Activated CD8-positive, alpha-beta T cell treated with anti-CD3 and anti-CD28 coated beads, Interleukin-2, amount 10 ng/mL, durations not matched to agents 7 days and 5 days (primary cell): ENCODE measurements around the gene SRPRB. TPM values are rescaled to one million over a fixed set of nuclear protein-coding genes. Genes with fewer than 3 reads are reported as not detected.

Experiments
- ATAC-seq: fragments of 150-1000 bp; cut with Tn5 transposase; one replicate; pipeline ENCODE4 v1.10.0; 2021; ENCODE audit warnings: moderate library complexity
- CTCF ChIA-PET: fragments of 350-600 bp; sonication (Branson Sonifier 250); formaldehyde crosslinking; loops from one replicate; lab custom pipeline; 2021; ENCODE audit warnings: antibody characterized with exemption; lab: Charles Lee
- POLR2A ChIA-PET: fragments of 350-600 bp; sonication (Branson Sonifier 250); formaldehyde crosslinking; loops from one replicate; lab custom pipeline; 2021; ENCODE audit warnings: antibody characterized with exemption; lab: Charles Lee
- DNase-seq: peaks from one replicate; pipeline ENCODE4 v3.0.0-alpha.2; 2020
- H3K27ac Mint-ChIP-seq: one replicate; pipeline ENCODE4 v1.8.0; 2021; ENCODE audit warnings: mild to moderate bottlenecking, mixed read lengths
- H3K27me3 Mint-ChIP-seq: one replicate; pipeline ENCODE4 v1.8.0; 2021; ENCODE audit warnings: low read depth, mixed read lengths
- H3K36me3 Mint-ChIP-seq: one replicate; pipeline ENCODE4 v1.8.0; 2021; ENCODE audit warnings: low read depth, mixed read lengths
- H3K4me1 Mint-ChIP-seq: one replicate; pipeline ENCODE4 v1.8.0; 2021; ENCODE audit warnings: low read depth, mixed read lengths
- H3K4me3 Mint-ChIP-seq: one replicate; pipeline ENCODE4 v1.8.0; 2021; ENCODE audit warnings: mild to moderate bottlenecking, mixed read lengths
- H3K9me3 Mint-ChIP-seq: one replicate; pipeline ENCODE4 v1.8.0; 2022; ENCODE audit warnings: mixed read lengths; ENCODE audit not compliant: insufficient read depth
- total RNA-seq, 2 experiments: library from RNA; stranded (reverse); gene quantifications; one replicate each; pipeline ENCODE4 v1.2.3, GENCODE V29; 2021

Gene SRPRB
- total RNA-seq, 2 experiments from 2014 or later, result 45.3 to 48.1 TPM

DNA sequence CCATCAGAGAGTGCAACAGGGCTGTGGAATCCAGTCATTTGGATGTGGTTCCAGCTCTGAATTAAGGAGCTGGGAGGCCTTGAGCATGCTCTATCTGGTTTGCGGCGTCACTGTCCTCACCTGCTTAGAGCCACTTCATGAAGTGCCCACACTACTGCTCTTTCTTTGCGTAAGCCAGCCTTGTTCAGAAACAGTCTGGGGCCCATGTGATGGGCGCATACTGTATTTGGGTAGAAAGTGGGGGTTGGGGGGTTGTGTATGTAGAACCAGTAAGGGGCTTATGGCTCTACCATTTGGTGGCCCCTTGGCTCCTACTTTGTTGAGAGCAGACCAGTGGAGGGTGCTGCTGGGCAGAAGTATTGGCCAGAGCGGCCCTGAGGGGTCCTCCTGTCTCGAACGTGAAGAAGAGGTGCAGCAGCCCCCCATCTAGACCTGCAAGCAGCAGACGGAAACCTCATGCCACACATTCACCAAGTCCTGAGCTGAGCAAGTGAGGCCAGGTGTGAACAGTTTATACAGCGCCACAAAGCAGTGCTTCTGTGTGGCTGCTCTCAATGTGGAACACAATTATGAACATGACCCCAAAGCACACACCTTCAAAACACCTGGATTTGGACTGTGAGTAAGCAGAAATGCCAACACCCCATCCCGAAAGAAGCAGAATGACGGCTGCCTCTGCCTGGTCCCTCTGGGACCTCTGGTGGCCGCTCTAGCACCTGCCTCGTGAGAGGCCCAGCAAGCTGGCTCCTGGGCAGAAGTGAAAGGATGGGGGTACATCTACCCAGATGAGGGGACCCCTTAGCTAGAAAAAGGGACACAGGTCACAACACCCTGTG, 26.6 kb downstream of the SRPRB start:
- CTCF ChIA-PET, result interaction anchor here (0.9 kb wide), 1 partner anchor 11 kb away, joined by 3 read pairs; no protein-coding TSS in a partner anchor
- H3K4me3 Mint-ChIP-seq, result no peak overlapping the region
- ATAC-seq, result no peak
- no peaks in the 10 kb centered on the region for H3K36me3 Mint-ChIP-seq
- peaks cover 3% of the 10 kb centered on the region for H3K4me1 Mint-ChIP-seq
- H3K27me3 Mint-ChIP-seq, result peaks cover 2% of the 10 kb centered on the region
- H3K9me3 Mint-ChIP-seq, result no peaks in the 10 kb centered on the region
- no peak overlapping the region for H3K27ac Mint-ChIP-seq
- no peak for DNase-seq
- POLR2A ChIA-PET, result no interaction called here

DNA sequence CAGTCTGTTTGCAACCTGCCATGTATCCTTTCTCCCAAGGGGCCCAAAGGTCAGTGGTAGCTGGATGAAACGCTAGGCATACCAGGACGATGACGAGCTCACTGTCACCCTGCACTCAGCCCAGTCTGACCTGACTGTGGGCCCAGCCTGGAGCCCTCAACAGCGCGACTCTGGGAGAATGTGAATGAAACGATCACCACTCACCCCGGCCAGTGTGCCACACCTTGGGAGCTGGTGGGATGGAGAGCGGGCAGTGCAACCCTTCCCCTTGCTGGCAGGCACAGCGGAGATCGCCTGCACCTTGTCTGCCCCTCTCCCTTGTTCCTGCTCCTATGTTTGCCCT, 27.2 kb downstream of the SRPRB start:
- Mint-ChIP-seq H3K4me3 (no peak overlapping the region), H3K27ac (no peak overlapping the region), H3K9me3 (no peaks in the 10 kb centered on the region), H3K4me1 (no peaks in the 10 kb centered on the region), H3K27me3 (peaks cover 2% of the 10 kb centered on the region), H3K36me3 (no peaks in the 10 kb centered on the region)
- DNase-seq, result no peak
- CTCF ChIA-PET, result interaction anchor here (0.9 kb wide), 1 partner anchor 12 kb away, joined by 3 read pairs; no protein-coding TSS in a partner anchor
- no peak for ATAC-seq
- POLR2A ChIA-PET, result no interaction called here

DNA sequence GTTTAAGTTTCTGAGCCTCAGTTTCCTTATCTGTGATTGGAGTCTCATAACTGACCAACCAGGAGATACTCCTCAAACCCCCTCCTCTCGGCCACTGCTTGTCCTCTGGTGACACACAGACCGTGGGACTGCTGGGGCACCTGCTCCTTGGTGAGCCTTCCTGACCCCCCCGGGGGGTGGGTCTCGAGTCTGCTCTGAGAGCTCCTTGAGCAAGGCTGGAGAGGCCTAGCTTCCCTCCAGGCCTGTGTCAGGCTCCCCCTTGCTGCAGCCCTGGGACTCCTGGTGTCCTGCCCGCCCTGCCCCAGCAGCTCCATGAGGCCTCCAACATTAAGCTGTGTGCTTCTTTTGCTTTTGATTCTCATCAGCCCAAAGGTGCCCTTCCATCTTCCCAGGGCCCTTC, 27.7 kb downstream of the SRPRB start:
- CTCF ChIA-PET, result interaction anchor here (0.9 kb wide), 1 partner anchor 12 kb away, joined by 3 read pairs; no protein-coding TSS in a partner anchor
- POLR2A ChIA-PET, result no interaction called here
- no peak for DNase-seq

DNA sequence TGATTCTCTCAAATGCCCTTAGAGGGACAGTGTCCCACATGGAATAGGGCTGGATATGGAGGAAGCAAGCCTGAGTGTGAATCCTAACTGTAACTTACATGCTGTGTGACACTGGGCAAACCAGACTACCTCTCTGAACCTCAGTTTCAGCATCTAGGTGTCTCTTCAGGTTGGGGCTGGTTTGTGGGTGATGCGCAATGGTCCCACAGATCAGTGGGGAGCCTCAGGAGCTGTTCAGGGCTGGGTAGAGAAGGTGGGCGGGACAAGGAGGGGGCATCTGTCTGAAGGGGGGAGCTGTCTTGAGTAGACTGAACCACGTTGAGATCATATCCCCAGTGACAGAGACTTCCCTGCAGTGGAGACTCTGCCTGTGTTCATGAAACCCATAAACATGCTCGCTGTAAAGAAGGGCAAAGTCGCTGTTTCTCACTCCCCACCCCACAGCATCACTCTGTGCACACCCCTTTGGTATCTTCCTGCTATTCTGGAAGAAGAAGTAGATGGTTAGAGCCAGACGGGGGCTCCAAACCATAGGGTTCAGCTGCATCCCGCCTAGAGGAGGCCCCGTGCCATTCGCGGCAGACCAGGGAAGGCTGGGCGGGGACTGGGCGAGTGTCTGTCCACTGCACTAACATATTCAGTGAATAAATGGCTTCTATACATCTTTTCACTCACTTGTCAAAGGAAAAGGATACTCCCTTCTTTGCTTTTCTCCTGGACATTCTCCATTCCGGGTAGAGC, 28.4 kb downstream of the SRPRB start:
- no peak overlapping the region for H3K4me3 Mint-ChIP-seq
- H3K4me1 Mint-ChIP-seq, result no peaks in the 10 kb centered on the region
- H3K36me3 Mint-ChIP-seq, result no peaks in the 10 kb centered on the region
- ChIA-PET POLR2A (no interaction called here), CTCF (no interaction called here)
- peaks cover 2% of the 10 kb centered on the region for H3K27me3 Mint-ChIP-seq
- no peak for DNase-seq
- no peaks in the 10 kb centered on the region for H3K9me3 Mint-ChIP-seq
- no peak for ATAC-seq
- H3K27ac Mint-ChIP-seq, result no peak overlapping the region

More for the DNA sequence above, 27.7 kb downstream of the SRPRB start:
- H3K36me3 Mint-ChIP-seq, result no peaks in the 10 kb centered on the region
- no peak for ATAC-seq
- H3K27ac Mint-ChIP-seq, result no peak overlapping the region
- H3K4me3 Mint-ChIP-seq, result no peak overlapping the region
- no peaks in the 10 kb centered on the region for H3K4me1 Mint-ChIP-seq
- peaks cover 2% of the 10 kb centered on the region for H3K27me3 Mint-ChIP-seq
- H3K9me3 Mint-ChIP-seq, result no peaks in the 10 kb centered on the region

DNA sequence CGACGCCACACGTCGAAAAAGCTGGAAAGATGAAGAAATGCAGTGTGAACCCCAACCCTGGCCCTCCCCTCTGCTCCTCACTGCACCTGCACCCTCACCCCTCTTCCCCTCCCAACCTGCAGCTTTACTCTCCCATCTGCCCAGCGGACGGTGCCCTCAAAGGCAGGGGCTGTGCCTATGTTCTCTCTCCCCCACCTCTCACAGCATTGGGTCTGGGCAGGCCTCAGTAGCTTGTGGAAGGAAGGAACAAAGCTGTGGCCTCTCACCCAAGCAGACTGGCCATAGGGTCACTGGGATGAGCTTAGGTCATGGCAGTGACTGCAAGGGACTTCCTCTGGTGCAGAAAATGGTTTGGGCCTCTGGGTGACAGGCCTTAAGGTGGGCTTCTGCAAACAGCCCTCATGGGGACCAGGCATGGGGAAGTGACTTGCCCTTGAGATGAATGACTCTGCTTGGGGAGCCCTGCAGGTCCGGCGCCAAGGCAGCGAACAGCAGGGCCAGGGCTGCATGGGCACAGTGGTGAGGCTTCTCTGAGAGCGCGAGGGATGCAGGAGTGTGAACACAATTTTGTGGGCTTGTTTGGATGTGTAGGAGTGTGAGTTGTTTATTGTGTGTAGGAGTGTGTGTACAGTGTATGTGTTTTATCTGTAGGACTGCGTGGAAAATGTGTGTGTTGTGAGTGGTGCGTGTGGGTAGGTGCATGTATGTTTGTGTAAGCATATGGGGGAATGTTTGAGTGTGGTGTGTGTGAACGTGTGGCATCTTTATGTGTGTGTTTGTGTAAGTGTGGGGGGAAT, 29.2 kb downstream of the SRPRB start:
- H3K27ac Mint-ChIP-seq, result no peak overlapping the region
- H3K4me3 Mint-ChIP-seq, result no peak overlapping the region
- H3K9me3 Mint-ChIP-seq, result no peaks in the 10 kb centered on the region
- CTCF ChIA-PET, result no interaction called here
- no peak for ATAC-seq
- POLR2A ChIA-PET, result no interaction called here
- H3K4me1 Mint-ChIP-seq, result no peaks in the 10 kb centered on the region
- DNase-seq, result no peak
- no peaks in the 10 kb centered on the region for H3K36me3 Mint-ChIP-seq
- peaks cover 2% of the 10 kb centered on the region for H3K27me3 Mint-ChIP-seq

DNA sequence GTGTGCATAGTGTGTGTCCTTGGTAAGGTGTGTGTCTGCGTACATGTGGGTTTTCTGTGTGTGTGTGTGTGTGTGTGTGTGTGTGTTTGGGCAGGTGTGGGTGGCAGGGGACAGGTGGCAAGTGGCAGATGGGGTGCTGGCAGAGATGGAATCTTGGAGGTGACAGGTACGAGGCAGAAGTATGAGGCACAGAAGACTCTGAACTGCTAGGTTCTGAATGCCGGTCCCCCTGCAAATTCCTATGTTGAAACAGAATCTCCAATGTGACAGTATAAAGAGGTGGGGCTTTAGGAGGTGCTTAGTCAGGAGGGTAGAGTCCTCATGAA, 29.8 kb downstream of the SRPRB start:
- Mint-ChIP-seq H3K27ac (no peak overlapping the region), H3K4me1 (no peaks in the 10 kb centered on the region), H3K27me3 (peaks cover 2% of the 10 kb centered on the region), H3K36me3 (no peaks in the 10 kb centered on the region), H3K9me3 (no peaks in the 10 kb centered on the region), H3K4me3 (no peak overlapping the region)
- ChIA-PET POLR2A (no interaction called here), CTCF (no interaction called here)
- no peak for DNase-seq
- no peak for ATAC-seq

DNA sequence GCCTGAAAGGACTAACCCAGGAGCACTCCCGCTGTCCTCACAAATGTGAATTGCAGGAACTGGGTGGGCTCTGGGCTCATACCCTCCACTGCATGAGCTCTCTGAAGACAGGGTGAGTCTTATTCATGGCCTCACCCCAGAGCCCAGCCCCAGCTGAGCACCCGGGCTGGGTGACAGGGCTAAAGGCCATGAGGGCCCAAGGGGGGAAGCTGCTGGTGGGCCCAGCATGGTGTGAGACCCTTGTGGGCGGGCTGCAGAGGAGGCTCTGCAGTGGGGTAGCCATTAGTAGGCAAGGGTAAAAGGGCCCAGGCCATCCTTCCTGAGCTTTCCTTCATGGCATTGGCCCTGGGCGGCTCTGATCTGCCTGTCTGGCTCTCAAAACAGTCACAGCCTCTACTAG, 30.3 kb downstream of the SRPRB start:
- H3K4me3 Mint-ChIP-seq, result no peak overlapping the region
- POLR2A ChIA-PET, result no interaction called here
- no peak for DNase-seq
- no peak for ATAC-seq
- no peaks in the 10 kb centered on the region for H3K36me3 Mint-ChIP-seq
- CTCF ChIA-PET, result no interaction called here
- no peak overlapping the region for H3K27ac Mint-ChIP-seq
- H3K4me1 Mint-ChIP-seq, result no peaks in the 10 kb centered on the region
- no peaks in the 10 kb centered on the region for H3K9me3 Mint-ChIP-seq
- H3K27me3 Mint-ChIP-seq, result peaks cover 2% of the 10 kb centered on the region

DNA sequence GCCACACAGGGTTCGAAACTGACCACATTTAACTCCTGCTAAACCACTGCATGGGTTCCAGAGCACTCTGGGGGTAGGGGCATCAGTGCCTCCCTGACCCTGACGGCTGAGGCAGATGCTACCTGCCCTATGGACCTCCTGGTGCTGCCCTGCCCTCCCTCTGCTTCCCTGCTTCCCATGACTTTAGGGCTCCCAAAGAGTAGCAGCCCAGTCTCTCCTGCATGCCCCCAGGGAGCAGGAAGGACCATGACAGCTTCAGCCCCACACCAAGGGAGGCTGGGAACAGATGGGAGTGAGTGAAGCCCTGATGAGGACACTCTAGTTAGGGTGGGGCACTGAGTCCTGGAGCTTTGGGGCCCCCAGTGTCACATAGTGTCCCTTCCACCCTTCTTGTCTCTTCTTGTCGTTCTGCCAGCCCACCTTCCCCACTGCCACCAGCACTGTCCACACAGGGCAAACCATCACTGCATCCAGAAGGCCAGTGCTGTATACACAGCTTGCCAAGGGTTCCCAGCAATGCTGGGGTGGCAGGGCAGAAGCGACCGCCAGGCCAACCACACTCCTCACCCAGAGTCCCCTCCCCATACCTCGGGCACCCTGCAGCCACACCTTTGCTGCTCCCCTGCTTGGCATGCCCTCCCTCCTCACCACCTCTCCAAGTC, 31.0 kb downstream of the SRPRB start:
- H3K4me1 Mint-ChIP-seq, result no peaks in the 10 kb centered on the region
- CTCF ChIA-PET, result no interaction called here
- POLR2A ChIA-PET, result no interaction called here
- no peaks in the 10 kb centered on the region for H3K36me3 Mint-ChIP-seq
- peaks cover 2% of the 10 kb centered on the region for H3K27me3 Mint-ChIP-seq
- DNase-seq, result no peak
- no peak overlapping the region for H3K4me3 Mint-ChIP-seq
- no peak for ATAC-seq
- no peak overlapping the region for H3K27ac Mint-ChIP-seq
- H3K9me3 Mint-ChIP-seq, result no peaks in the 10 kb centered on the region

DNA sequence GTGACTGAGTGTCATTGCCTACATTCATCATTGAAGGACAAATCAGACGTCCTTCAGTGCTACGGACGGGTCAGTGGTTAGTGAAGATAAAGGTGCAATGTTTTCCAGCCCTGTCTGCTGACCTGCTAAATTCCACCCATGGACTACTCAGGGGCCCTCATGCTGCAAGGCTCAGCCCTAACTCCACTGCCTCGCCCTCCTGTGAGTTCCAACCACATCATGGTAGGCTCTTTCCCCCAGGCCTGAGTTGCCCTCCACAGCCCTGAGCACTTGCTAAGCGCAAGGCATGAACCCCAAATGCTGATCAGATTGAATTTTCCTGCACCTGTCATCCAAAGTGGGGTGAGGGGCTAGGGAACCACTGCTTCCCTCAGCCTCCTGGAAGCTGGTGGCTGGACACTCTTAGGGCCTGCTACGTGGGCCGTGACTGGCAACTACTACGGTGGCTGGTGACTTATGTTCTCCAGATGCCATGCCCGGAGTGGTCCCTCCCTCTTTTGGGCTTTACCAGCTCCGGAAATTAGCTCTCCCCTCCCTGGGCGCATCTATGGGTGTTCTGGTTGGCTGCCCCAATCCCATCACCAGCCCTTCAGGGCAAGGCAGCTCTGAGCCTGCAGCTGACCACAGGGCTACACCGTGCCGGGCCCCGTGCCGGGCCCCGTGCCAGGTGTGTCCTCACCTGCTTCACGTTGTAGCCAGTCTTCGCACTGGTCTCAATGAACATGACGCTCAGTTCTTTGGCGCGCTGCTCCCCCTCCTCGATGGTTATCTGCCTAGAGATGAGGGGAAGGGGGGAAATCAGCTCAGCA, 32.1 kb downstream of the SRPRB start:
- ChIA-PET CTCF (no interaction called here), POLR2A (no interaction called here)
- no peak for DNase-seq
- Mint-ChIP-seq H3K9me3 (no peaks in the 10 kb centered on the region), H3K4me1 (no peaks in the 10 kb centered on the region), H3K27ac (no peak overlapping the region), H3K4me3 (no peak overlapping the region), H3K27me3 (no peaks in the 10 kb centered on the region), H3K36me3 (no peaks in the 10 kb centered on the region)
- ATAC-seq, result no peak

DNA sequence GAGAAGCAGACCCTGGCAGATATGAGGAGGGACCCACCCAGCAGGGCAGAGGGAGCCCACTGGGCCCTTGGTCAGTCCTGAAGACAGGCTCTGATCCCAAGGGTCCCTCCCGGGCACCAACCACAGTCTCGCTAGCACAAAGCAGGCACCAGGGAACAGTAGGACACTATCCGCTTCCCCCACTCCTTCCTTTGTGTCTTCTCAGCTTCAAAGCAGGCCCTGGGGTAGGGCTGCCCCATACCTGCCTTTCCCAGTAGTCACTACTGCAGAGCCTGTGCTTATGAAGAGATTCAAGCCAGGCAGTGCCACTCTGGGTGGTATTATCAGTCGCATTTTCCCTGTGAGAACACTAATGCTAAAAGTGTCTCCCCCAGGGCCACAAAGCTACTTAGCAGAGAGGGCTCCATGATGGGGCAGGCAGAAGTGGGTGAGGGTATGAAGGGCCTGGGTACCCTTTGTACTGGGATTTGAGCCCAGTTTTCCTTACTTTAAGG, 32.7 kb downstream of the SRPRB start:
- Mint-ChIP-seq H3K4me3 (no peak overlapping the region), H3K36me3 (no peaks in the 10 kb centered on the region), H3K27ac (no peak overlapping the region), H3K27me3 (no peaks in the 10 kb centered on the region), H3K4me1 (no peaks in the 10 kb centered on the region), H3K9me3 (no peaks in the 10 kb centered on the region)
- no peak for ATAC-seq
- POLR2A ChIA-PET, result no interaction called here
- CTCF ChIA-PET, result no interaction called here
- no peak for DNase-seq
